Measurements from ENCODE around the gene TBC1D1. TPM values are rescaled to one million over a fixed set of nuclear protein-coding genes. Genes with fewer than 3 reads are reported as not detected.

Gene TBC1D1
- total and polyA plus RNA-seq, 2 experiments from 2014 or later, result 53.9 to 151 TPM

- no peak for TF ChIP-seq ZNF462 (CRISPR knock-in tag; IDR thresholded peaks at IDR 0.05)
- TF ChIP-seq NANOG (IDR thresholded peaks at IDR 0.05; ENCODE audit: borderline replicate concordance), result no peak
- TF ChIP-seq POLR2AphosphoS5 (IDR thresholded peaks at IDR 0.05; ENCODE audit: low read depth), result no peak
- TF ChIP-seq ZNF331 (CRISPR knock-in tag; IDR thresholded peaks at IDR 0.05; ENCODE audit: low read depth), result no peak
- no peak for TF ChIP-seq EZH2phosphoT487 (IDR thresholded peaks at IDR 0.05; ENCODE audit: unreplicated experiment)
- no peak for TF ChIP-seq CREB1 (CRISPR knock-in tag; IDR thresholded peaks at IDR 0.05; ENCODE audit: low read depth)
- TF ChIP-seq REST (IDR thresholded peaks at IDR 0.05; ENCODE audit: unreplicated experiment), result no peak
Observed at GRCh38 chr4:38162240-38162784, 271.4 kb downstream of the TBC1D1 start (continued).

Measured in GM23338 (cell line).